GM21825 (cell line): Measurements from ENCODE around the gene TBC1D8.

Experiments
- ATAC-seq: cut with Tn5 transposase; IDR thresholded peaks from one replicate; pipeline ENCODE4 v1.9.1; 2021; ENCODE audit warnings: mild to moderate bottlenecking, moderate library complexity; ENCODE audit not compliant: unreplicated experiment

The TBC1D8 gene

DNA sequence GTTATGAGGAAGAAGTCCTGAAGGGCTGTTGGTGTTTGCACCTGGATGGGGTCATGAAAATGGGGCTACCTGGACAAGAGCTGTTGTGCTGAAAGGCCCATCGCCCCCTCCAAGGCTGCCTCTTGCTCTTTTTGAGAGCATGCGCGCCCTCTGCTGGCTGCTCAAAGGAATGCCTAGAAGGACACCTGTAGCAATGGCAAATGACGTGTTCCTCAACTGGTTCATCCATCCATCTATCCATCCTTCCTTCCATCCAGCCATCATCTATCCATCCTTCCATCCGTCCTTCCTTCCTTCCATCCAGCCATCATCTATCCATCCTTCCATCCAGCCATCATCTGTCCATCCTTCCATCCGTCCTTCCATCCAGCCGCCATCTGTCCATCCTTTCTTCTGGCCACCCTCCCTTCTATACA is 166.3 kb downstream of the TBC1D8 start:
- ATAC-seq: no peak

DNA sequence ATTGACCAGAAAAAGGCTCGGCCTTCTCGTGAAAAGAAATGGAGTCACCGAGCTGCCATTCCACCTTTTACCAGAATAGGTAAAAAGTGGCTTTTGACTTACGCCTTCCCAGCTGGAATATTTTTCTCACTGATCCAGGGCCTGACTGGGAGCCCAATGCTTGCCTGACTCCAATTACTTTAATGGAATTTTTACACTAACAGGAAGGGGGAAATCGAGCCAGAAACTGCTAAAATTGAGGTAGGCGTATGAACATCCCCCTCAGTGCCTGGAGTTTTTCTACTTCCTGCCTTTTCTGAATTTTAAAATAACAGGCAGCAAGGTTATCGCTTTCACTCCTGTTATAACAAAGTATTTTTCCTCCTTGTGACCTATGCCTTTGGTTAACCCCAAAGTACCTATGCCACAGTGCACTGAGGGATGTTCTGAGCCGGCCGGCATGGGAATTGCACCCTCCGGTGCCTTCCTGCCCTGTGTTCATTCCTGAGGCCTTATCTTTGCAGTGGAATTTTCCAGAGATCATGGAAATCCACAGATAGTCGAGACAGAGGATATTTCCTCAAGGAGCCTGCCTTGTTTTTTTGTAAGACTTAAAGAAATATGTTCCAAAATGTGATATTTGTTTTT is 167.4 kb downstream of the TBC1D8 start:
- no peak for ATAC-seq

DNA sequence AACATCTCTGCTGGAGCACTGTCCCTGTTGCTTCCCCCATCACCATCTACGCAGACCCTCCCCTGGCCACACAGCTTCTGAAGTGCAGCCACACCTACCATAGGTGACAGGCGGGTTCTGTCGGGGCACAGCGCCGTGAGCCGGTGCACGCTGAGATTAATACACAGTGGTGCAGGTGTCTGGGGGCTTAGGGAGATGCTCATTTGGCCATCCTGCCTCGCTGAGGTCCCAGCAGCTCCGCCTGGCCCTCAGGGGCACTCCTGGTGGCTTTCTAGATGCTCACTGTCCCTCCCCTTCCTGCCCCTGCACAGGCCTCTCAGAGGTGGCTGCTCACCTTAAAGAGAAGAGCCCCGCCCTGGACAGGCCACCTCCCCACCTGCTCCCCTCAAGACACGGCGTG is 168.0 kb downstream of the TBC1D8 start:
- no peak for ATAC-seq

DNA sequence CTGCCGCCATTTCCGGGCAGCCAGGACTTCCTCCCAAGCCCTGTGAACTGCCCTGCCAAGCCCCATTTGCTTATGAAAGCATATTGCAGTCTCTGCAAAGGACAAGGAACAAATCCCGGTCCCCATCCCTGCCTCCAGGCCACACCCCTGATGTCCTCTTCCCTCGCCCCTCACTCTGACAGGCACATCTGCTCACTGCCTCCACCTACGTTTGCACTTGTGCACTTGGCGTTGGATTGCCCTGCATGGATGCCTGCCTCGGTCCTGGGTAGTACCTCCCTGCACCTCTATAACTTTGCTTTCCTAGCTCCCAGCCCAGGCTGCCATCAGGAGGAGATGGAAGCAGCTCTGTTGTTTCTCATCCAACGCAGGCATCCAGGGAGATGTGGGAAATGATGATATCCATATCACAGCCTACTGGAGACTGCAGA is 168.7 kb downstream of the TBC1D8 start:
- no peak for ATAC-seq

DNA sequence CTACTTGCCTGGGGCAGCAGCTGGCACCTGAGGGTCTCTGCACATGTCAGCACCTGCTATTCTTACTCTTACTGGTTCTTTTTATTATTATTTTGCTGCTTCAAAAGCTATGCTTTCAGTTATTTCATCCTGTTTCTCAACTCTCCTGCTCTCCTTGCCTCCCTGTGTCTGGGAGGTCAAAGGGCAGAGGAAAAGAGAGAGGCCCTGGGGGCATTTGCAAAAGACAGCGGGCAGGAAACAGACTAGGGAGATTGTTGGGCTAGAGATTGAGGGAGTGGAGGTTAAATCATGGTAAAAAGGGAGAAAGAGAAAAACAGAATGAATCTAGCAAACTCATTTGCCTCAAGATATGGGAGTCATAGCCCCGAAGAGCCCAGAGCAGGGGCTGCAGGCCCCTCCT is 170.2 kb downstream of the TBC1D8 start:
- ATAC-seq: no peak

DNA sequence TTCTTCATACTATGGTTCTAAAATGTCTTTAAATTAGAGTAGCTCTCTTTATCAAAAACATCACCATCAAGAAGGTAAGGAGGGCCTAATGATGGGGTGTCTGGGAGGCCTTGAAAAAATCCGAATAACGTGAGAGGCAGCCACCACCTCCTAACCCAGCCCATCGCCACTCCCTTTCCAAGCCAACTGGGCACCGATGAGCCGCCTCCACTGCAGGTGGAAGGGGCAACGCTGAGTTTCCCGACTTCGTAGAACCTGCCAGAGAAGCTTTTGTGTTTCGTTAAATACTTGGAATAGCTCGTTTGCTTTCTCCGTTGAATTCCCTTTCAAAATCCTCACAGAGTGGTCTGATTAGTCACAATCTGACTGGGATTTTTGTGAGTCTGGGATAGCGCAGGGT is 171.1 kb downstream of the TBC1D8 start:
- ATAC-seq: no peak

DNA sequence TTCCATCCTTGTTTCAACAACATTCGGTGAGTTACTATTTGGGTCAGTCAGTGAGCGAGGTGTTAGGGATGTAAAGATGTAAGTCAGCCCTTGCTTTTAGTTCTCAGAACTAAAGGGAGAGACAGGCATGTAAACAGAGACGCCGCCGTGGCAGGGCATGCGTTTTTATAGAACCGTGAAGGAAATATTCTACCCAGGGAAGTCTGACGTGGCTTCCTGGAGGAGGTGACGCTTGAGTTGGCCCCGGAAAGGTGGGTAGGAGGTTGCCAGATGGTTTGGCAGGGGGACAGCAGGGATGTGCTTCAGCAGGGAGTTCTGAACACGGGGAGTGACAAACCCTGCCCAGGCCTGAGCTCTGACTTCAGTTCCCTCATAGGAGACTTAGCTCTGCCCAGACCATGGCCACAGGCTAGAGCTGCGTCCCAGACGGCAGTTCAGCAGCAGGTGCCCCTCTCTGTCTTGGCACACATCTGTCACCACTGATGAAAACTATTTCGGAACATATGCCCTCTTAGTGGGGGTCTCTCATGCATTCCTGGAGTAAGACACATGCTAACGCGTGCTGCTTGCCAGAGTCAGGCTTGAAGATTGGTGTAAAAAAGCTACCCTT is 172.5 kb downstream of the TBC1D8 start:
- ATAC-seq: no peak

DNA sequence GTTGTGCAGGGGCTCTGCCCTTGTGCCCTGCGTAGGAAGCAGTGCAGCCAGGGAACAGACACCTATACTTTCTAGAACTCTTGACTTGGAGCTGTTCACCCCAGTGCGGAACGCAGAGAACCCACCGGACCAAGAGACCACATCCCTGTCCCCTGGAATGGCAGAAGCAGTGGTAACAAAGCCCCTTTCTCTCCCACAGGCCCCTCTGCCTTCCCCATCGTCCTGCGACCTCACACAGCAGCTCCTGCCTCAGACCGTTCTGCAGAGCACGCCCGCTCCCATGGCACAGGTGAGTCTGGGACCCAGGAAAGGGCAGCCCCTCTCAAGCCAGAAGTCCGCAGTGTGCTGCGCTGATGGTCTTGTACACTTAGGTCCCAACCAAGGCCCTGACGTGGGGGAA is 173.7 kb downstream of the TBC1D8 start:
- no peak for ATAC-seq

DNA sequence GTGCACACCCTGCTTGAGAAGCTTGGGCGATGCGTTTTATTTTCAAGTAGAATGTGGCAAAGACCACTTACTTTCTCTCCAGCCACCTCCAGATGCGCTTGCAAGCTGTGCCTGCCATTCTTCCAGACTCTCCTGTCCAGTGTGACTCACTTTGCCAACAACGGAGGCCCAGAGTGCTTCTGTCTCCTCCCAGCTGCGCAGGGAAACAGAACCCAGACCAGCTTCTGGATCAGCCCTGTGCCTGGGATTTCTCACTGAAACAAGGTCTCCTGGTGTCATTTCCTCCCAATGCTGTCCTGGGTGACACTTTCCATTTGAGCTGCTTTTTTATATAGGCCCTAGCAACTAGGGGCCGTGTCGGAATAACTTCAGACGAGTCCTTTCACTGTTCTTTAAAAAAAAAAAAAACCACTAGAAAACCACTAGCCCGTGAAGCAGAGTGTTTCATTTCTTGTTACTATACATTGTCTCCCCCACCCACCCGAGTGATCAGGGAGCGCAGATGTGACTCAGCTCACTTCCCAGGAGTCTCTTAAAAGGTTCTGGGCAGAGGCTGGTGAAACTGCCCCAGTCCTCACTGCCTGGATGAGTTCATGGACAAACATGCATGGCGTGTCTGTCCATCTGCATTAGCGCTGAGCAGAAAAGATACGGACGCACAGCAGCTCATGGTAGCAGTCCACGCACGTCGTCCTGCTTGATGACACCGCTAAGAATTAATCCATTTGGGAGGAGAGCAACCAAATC is 174.4 kb downstream of the TBC1D8 start:
- peak; percentile 81 for ATAC-seq

DNA sequence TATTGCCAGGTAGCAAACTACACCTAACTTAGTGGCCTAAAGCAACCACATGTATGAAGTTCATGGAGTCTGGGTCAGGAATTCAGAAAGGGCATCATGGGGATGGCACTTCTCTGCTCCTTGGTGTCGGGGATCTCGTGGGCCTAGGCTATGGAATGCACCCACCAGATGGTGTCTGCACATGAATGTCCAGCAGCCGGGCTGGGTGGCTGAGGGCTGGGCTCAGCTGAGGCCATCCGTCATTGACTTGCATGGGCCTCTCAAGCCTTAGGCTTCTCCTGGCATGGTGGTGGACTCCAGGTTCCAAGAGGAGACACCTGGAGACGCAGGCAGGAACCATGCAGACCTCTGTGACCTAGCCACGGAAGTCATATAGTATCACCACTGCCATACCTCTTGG is 175.1 kb downstream of the TBC1D8 start:
- no peak for ATAC-seq

DNA sequence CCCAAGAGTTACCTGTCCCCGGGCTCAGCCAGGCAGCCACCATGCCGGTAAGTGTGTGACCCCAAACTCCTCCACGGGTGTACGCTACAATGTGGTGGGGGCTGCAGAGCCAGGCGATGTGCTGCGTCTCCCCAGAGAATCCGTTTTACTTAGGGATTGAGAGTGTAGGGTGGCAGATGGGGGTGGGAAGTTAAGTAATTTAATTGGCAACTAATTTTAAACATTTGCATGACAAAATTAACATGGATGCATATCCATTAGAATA is 175.7 kb downstream of the TBC1D8 start:
- no peak for ATAC-seq

DNA sequence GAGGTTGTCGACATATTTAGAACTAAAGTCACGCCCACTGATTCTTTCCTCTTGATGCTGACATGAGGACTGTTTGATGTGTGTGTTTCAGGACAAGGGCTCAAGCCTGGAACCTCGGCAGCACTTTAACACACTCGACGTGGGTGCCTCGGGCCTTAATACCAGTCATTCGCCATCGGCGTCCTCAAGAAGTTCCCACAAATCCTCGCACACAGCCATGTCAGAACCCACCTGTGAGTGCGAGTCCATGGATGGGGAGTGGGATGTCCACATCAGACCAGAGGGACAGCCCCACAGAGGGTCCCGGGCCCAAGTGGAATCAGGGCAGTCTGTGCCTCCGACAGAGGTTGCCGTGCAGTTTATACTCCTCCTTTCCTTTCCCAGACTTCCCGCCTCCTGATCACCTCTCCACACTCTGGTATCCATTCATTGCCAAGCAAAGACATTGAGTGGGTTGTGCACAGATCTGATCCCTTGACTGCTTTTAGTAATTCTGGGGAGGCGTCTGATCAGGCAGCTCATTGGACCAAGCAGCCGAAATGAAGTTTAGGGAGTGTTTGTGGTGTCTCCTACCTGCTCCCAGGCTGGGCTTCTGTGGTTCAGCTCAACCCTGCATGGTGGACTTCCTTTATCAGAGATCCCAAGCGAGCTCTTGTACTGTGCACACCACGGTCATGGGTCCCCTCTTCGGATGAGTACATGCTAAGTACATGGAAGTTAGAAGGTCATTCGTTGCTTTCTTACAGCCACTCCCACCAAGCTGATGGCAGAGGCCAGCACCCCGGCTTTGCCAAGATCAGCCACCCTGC is 176.3 kb downstream of the TBC1D8 start:
- no peak for ATAC-seq

DNA sequence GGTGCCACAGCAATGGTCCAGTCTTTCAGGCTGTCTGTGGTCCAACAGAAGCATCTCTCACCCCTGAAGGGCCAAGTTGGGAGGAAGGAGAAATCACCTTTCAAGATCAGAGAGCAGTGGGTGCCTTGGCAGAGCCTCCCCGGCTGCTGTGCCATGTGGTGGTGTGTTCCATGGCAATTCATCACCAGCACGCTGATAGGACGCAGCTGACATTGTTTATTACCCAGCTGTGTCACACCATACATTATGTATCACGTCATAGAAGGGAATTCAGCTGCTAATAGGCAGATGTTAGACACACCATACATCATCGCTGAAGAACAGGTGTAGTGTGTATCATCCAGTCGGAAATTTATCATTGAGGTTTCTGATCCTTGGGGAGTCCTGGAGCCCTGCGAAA is 178.7 kb downstream of the TBC1D8 start:
- ATAC-seq: no peak

DNA sequence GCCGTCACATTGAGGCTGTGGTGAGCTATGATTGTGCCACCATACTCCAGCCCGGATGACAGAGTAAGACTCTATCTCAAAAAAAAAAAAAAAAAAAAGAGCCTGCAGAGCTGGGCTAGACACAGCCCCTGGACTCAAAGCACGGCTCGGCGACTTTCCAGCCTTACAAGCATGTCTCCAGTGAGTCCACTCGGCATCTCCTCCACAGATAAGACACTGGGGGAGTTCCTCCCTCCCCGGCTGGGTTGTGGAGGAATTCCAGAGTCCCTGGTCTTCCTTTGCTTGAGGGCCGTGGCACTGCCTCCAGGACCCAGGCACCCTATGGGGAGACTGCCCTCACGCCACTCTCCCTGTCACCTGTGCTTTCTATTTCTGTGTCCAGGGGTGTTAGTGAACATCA is 180.0 kb downstream of the TBC1D8 start:
- ATAC-seq: no peak

DNA sequence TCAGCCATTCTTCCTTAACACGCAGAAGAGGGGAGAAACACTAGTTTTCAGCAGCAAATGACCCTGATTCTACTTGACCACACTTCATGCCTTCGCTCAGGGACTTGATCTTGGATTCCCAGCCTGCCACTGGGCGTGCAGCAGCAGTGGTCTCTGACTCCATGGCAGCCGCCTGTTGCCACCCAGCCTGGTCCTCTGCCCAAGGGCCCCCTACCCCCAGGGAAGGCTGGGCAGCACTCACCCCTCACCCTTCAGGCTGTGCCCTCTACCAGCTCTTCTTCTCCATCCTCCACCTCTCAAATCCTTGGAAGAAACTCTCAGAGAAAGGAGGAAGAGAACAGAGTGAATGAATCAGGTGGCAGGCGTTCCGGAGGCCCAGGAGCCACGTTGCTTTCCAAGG is 181.2 kb downstream of the TBC1D8 start:
- no peak for ATAC-seq

DNA sequence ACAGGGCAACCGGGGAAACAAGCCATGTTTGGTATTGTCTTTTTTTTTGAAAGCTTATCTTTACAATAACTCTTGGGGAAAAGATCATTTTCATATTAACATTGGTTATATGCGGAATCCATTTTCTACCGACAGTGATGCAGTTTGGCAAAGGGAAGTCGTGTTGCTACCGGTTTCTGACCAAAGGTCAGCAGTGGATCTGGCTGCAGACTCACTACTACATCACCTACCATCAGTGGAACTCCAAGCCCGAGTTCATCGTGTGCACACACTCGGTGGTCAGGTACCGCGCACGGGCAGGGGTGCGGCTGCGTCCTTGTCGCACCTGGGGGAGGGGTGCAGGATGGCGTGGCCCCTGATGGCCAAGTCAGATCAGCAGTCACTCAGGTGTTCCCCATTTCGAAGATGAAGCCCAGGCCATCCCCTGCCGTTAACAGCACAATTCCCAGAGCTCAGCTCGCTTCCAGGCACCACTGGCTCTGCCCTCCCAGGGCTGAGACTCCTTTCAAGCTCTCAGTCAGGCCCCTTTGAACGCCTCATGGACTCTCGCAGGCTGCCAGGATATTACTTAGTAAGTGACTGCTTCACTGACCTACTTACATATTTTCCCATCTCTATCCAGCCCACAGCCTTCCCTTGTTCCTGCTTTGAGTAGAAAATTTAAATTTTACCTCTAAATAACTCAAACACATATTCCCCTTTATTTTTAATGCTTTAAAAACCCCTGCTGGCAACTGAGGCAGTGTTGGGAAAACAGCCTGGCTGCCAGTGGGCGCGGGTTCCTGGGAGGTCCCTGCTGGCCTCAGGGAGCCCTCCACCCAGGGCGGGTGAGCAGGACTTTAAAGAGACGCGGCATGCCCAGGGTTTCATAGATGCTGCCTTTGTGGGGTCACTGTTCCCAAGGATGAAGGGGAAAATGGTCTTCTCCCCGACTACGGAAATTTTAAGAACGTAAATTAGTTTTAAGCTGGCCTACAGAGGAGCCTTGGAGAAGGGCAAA is 182.7 kb downstream of the TBC1D8 start:
- ATAC-seq: no peak

DNA sequence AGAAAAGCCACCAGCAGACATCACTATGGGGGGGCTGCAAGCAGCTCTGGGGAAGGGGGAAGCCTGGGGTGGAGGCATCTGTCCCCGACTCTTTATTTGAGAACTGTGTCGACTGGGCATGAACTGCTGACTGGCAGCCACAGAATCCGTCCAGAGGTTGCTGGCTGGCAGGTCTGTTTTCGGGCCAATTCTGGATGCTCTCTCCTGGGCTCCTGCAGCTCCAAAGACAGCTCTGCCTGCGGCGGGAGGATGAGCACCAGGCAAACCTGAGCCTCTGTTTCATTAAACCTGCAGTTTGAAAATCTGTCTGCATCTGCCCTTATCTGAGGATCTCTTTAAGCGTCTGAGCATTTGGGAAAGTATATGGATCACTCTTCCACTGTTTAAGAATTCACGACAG is 183.5 kb downstream of the TBC1D8 start:
- ATAC-seq: no peak

DNA sequence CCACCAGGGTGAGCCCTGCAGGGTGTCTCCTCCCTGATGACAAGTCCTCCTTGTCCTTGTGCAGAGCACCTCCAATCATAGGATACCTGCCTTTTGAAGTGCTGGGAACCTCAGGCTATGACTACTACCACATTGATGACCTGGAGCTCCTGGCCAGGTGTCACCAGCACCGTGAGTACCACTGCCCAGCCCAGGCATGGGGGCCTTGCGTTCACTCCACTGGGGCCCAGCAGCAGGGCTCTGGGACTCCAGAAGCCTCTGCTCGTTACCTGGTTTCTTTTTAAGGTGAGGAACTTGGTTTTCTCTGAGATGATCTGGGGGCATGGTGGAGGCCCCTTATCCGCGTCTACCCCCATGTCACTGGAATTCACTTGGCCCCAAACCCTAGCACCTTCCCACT is 185.6 kb downstream of the TBC1D8 start:
- no peak for ATAC-seq

DNA sequence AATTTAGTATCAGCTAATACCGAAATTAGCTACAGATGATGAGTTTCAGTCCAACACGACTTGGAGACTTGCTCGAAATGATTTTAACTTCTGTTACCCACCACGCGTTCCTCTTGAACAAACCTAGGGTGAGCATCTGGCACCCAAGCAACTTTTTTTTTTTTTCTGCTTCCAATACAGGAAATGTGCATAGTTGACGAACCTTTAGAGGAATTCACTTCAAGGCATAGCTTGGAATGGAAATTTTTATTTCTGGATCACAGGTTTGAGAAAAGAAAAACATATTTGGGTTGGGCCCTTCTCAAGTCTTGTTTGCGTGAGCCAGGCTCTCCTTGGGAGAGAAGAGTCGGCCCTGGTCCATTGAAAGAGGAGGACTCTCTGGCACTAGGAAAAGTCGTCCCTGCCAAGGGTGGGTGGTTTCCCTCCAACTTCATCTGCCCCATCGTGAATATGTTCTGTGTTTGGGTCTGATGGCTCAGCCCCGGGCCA is 186.5 kb downstream of the TBC1D8 start:
- ATAC-seq: no peak

DNA sequence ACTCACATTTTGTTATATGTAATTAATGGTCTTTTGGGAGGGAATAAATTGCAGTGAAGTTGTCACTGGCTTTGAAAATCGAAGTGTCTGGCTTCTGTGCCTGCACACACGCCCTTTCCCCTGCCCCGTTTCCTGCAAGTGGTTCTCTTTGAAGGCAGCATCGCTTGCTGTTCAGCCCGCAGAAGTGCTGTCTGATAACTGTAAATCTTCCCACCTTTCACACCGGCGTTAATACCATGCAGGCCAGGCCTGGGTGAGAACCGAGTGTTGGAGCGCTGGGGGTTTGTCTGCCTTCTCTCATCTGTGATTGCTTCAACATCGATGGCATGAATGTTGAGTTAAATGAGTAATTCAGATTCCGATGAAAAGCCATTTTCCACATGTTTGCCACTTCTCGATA is 187.0 kb downstream of the TBC1D8 start:
- ATAC-seq: no peak

DNA sequence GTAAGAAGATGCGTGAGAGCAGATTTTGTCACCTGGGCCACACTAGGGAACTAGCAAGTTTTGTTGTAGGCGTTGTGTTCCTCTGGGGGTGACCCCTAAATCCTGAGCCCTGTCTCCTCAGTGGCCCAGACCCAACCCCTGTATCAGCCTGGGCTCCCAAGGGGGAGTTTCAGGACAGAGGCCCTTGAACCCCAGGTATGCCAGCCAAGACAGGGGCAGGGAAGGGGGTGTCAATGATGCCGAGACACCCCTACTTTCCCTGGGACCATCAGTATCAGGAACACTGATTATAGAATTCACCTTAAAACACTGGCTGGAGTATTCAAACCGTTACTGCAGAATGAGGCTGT is 188.2 kb downstream of the TBC1D8 start:
- ATAC-seq: no peak
